HG02623 (cell line): ENCODE data around the gene SPOCK3.
"Not testable (repeated sequence)": the region's sequence is repeated elsewhere in the genome, so short reads cannot be mapped to it uniquely, and the experiment has no call there.

Experiments
- ATAC-seq: cut with Tn5 transposase; IDR thresholded peaks from one replicate; pipeline ENCODE4 v1.9.1; 2021; ENCODE audit warnings: moderate library complexity; ENCODE audit not compliant: unreplicated experiment

The SPOCK3 gene

DNA sequence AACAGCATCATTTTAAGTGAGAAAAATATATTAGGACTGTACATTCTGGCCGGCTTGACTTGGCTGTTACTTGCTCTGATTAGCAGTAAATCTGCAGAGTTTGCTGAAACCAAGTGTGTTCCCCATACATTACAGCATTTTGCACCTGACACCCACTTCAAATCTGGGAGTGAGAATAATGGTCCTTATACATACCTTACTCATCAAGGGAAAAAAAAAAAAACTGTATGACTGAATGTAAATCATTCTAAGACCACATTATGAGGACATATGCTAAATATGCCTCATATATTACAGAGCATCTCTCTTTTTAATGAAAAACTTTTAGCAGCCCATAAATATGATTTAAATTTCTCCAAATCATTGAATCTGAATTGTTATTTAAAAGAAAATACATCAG lies 406.7 kb downstream of the SPOCK3 start:
- ATAC-seq = no peak

GRCh38 chr4:166827167-166827566 lies 407.1 kb downstream of the SPOCK3 start:
- ATAC-seq = no peak

DNA sequence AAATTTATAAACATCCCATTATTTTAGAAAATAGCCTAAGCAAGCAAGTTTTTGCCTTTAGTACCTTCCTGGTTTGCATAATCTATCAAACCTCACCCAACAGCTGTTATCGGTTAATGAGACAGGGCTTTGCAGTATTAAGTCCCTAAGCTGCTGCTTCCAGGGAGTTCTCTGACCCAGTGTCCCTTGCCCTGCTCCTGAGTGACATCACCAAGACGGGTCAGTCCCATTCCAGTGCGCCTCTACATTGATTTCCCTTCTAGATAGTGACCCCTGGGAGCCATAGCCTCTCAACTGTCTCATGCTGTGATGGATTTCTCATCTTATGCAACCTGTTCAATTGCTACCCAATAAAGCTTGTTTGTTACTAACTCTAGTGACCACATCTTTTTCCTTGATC lies 410.4 kb downstream of the SPOCK3 start:
- ATAC-seq = no peak

GRCh38 chr4:166823126-166823525 lies 411.2 kb downstream of the SPOCK3 start:
- ATAC-seq = no peak

GRCh38 chr4:166822386-166822785 lies 411.9 kb downstream of the SPOCK3 start:
- ATAC-seq = no peak

GRCh38 chr4:166816890-166817289 lies 417.4 kb downstream of the SPOCK3 start:
- ATAC-seq = no peak

DNA sequence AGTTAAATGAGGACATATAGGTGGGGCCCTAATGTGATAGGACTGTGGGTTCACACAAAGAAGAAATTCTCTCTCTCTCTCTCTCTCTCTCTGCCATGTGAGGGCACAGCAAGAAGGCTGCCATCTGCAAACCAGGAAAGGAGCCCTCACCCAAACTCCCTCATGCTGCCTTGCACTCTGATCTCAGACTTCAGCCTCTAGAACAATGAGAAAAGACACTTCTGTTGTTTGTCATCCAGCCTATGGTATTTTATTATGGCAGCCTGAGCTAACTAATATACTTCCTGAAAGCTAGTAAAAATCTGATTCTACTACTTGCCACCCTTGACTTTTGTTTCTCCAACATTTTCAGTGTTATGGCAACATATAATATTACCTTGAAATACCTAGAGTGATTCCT lies 425.9 kb downstream of the SPOCK3 start:
- no peak for ATAC-seq

GRCh38 chr4:166802346-166802745 lies 431.9 kb downstream of the SPOCK3 start:
- ATAC-seq = no peak

GRCh38 chr4:166798126-166798525 lies 436.2 kb downstream of the SPOCK3 start:
- no peak for ATAC-seq

- peak; percentile 60 for ATAC-seq
Measured at GRCh38 chr4:166777760-166778159, 456.5 kb downstream of the SPOCK3 start.

- no peak for ATAC-seq
Measured at GRCh38 chr4:166763018-166763417, 471.3 kb downstream of the SPOCK3 start.

DNA sequence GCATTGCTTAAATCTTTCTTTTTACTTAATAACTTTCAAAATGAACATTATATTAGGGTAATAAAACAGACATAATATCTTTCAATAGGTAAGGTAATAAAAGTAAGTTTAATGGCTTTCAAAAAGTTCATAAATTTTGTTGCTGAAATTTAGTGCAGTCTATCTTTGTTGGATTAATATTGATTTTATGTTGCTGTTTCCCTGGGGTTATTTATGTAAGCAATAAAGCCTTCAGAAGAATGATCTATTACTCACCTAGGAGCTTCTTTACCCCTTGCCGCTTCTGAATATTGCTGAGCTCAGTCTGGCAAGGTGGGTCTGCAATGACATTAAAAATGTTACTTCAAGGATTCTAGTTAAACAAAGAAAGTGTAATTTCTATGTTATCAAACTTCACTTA lies 492.6 kb downstream of the SPOCK3 start:
- no peak for ATAC-seq

DNA sequence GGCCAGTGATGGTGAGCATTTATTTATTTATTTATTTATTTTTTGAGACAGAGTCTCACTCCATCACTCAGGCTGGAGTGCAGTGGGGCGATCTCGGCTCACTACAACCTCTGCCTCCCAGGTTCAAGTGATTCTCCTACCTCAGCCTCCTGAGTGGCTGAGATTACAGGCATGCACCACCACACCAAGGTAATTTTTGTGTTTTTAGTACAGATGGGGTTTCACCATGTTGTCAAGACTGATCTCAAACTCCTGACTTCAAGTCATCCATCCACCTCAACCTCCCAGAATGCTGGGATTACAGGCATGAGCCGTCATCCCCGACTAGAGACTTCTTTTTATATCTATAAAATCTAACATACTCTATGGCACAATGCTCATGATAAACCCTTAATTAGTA lies 495.1 kb downstream of the SPOCK3 start:
- ATAC-seq = not testable (repeated sequence)

DNA sequence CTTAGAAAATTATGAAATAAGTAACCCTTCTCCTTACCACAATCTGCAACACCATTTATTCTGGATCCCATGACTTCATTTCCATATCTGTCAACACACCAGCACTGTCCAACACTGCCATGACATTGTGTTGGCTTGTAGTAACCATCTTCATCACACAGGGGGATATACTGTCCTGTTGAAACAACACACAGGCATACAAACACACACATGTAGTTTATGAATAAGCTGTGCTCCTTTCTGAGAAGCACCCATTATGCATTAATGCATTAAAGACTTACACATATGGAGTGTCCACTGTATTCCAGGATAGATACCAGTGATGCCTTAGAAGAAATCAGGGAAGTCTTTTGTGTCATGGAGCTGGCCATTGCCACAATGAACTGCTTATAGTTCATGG lies 496.9 kb downstream of the SPOCK3 start:
- ATAC-seq = no peak

- no peak for ATAC-seq
Measured at GRCh38 chr4:166735553-166735952, 498.7 kb downstream of the SPOCK3 start.

DNA sequence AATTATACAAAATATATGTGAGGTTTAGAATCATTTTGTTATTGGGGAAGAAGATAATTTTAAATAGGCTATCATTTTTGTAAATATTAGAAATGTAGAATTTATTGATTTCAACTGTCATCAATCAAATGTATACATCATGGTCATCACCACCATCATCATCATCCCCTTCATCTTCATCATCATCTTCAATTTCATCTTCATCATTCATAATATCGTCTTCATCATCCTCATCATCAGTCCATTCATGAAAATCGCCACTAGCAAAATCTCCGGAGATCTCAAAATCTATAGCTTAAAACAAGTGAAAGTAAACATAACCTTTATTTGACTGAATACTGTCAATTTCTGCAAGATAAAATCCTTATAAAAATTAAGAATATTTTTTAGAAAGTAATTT lies 499.5 kb downstream of the SPOCK3 start:
- no peak for ATAC-seq

GRCh38 chr4:166733686-166734085 lies 500.6 kb downstream of the SPOCK3 start:
- ATAC-seq = no peak

DNA sequence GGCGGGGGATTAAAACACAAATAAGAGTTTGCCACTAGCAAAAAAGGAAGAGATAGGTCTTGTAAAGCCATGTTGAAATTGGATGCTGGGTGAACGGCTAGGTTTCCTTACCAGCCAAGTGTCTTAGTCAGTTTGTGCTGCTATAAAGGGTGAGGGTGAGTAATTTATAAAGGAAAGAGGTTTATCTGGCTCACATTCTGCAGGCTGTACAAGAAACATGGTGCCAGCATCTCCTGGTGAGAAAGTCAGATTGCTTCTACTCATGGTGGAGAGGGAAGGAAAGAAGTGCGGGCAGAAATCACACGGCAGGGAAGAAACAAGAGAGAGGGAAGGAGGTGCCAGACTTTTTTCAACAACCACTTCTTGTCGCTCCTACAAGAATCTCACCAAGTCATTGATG lies 507.5 kb downstream of the SPOCK3 start:
- no peak for ATAC-seq

GRCh38 chr4:166724369-166724768 lies 509.9 kb downstream of the SPOCK3 start:
- no peak for ATAC-seq

DNA sequence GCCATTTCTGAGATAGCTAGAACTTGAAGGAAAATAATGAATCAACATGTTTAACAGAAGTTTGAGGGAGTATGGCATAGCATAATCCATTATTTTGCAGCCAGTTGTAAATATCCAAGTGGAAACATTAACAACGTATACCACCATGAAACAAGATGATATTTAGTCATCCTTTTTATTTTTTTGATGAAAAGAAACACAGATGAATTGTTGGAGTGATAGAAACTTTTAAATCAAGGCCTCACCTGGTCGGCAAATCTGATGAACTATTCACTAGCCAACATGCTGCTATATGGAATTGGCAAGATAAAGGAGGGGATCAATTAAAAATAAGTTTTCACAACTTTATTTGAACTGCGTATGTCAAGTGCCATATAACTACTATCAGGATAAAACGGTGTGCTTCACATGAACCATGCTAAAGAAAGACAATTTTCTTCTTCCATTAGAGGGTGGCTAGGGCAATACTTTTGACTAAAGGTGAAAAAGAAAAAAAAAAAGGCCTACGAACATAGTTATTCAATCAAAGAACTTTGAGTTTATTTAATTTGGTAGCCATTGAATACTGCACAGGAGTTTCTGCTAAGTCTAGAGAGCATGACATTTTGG lies 510.7 kb downstream of the SPOCK3 start:
- no peak for ATAC-seq

DNA sequence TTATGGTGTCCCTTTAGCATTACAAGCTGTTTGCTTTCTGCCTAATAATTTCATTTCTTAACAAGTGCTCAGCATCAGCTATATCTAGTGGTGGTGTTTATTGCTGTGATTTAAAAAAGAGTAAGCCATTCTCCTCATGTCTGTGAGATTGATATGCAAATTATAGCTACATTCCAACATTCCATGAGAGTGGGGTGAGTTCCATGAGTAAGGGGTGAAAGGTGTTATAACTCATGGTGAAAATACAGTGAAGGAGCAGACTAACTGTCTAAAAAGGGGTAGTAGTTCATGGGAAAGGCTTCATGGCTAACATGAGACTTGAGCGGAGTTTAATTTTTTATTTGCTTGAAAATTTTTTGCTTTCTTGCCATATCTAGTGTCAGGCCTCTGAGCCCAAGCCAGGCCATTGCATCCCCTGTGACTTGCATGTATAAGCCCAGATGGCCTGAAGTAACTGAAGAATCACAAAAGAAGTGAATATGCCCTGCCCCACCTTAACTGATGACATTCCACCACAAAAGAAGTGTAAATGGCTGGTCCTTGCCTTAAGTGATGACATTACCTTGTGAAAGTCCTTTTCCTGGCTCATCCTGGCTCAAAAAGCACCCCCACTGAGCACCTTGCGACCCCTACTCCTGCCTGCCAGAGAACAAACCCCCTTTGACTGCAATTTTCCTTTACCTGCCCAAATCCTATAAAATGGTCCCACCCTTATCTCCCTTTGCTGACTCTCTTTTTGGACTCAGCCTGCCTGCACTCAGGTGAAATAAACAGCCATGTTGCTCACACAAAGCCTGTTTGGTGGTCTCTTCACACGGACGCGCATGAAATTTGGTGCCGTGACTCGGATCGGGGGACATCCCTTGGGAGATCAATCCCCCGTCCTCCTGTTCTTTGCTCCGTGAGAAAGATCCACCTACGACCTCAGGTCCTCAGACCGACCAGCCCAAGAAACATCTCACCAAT lies 518.3 kb downstream of the SPOCK3 start:
- ATAC-seq = not testable (repeated sequence)

DNA sequence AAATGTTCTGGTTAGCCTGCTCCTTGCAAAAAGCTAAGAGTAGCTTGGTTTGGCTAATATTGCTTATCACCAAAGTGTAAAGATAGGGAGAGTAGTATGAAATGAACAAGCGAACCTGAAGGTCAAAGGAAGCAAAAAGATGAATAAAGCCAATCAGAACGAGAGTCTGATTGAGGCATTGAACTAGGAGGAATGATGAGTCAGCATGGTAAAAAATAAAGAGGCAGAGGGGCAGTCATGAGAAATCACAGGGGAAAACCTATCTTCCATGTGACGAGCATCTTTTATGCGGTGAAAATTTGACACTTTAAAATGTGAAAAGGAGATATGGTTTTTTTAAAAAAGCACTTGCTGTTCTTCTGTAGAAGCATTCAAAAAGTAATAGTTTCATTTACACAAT lies 533.7 kb downstream of the SPOCK3 start:
- ATAC-seq = no peak
